Activated CD4-positive, alpha-beta T cell treated with anti-CD3 and anti-CD28 coated beads, Interleukin-10, Interleukin-2, amounts not matched to agents 100 ng/mL and 50 ng/mL, durations not matched to agents 16 hours and 8 hours (primary cell): ENCODE data around the gene PCNX1.
"Not testable (repeated sequence)": the region's sequence is repeated elsewhere in the genome, so short reads cannot be mapped to it uniquely, and the experiment has no call there.

Source experiments
- DNase-seq: peaks from one replicate; pipeline ENCODE4 v3.0.0-alpha.2; 2020

The PCNX1 gene

DNA sequence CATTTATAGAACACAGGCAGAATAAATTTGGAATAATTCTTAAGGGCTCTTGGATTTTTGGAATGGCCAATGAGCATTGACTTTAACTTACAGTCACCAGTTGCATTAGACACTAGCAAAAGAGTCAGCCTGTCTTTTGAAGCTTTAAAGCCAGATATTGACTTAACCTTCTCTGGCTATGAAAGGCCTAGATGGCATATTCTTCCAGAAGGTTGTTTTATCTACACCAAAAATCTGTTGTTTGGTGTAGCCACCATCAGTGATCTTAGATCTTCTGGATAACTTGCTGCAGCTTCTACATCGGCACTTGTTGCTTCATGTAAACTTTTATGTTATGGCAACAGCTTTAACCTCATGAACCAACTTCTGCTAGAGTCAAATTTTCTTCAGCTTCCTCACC lies 10.4 kb downstream of the PCNX1 start:
- DNase-seq = no peak

DNA sequence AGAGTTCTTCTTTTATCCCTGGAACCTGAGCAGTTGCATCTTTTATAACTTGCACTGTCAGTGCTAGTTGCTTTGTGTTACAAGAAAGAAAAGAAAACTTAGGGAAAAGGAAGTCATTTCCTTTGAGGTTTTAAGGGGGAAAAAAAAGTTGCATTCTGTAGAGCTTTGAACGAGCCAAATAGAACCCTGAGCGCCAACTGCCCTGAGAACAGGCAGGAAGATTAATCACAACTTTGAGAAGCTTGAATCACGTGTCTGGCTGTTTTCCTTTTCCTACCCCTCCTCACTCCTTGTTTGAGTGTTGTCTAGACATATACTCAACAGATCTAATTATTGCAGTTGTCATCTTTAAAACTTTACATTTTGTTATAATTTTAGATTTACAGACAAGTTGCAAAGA lies 12.5 kb downstream of the PCNX1 start:
- DNase-seq = peak; percentile 51

DNA sequence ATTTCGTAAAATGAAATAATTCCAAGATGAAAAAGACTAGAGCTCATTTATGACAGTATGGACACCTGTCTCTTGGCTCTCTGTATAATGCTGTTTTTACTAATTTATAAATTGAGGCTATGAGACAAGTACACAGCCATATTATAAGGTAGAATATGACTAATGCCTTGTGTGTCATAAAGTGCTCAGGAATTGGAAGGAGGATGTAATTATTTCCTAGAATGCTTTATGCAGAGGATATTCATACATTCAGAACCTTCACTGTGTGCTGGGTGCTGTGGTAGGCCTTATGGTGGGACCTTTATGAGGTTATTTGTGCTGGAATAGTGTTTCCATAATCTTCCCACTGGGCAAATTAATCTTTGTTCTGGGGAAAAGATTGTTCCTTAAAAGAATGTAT lies 13.3 kb downstream of the PCNX1 start:
- DNase-seq = peak; percentile 45

DNA sequence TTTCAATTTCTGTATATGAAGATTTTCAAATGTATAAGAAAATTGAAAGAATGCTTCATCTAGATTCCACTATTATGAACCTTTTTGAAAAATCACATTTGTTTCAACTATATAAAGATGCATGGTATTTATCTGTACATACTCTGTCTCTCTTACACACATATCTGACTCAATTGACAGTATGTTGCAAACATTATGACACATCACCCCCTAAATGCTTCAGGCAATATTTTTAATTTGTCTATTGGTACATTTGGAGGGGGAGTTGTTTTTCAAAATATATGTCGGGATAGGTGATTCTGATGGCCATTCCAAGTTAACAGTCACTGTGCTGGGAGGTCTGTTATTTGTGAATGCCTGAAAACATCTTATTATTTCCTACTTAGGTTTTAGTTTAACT lies 14.4 kb downstream of the PCNX1 start:
- no peak for DNase-seq

DNA sequence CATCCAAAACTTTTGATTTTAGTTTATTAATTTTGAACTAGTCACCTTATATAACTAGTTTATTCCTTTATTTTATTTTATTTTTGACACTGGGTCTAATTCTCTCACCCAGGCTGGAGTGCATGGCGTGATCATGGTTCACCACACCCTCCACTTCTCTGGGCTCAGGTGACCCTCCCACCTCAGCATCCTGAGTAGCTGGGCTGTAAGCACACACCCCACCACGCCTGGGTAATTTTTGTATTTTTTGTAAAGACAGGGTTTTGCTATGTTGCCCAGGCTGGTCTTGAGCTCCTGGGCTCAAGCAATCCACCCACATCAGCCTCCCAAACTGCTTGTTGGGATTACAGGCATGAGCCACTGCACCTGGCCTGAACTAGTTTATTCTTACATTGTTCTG lies 17.3 kb downstream of the PCNX1 start:
- DNase-seq = no peak

DNA sequence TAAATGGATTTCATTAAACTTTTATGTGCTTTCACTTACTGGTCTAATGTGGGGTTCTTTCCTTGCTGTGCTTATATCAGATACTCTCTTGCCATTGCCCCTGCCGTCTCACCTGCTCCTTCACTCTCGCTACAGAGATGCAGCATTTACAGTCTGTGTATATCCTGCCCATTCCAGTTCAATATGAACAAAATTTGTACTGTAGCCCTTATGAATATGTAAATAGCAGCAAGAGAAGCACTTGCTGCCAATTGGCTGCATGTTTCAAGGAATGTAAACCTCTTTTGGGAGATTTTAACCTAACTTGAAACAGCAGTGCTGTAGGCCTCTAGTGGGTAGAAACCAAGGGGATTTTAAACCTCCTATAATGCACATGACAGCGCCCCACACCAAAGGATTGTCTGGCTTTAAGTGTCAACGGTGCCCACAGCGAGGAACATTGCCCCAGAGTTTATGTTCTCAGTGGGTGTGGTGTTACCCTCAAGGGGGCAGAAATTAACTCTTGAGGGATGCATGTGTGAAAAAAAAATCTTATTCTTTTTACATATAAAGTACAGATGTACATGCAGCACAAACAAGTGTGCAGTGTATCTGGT lies 19.1 kb downstream of the PCNX1 start:
- no peak for DNase-seq

DNA sequence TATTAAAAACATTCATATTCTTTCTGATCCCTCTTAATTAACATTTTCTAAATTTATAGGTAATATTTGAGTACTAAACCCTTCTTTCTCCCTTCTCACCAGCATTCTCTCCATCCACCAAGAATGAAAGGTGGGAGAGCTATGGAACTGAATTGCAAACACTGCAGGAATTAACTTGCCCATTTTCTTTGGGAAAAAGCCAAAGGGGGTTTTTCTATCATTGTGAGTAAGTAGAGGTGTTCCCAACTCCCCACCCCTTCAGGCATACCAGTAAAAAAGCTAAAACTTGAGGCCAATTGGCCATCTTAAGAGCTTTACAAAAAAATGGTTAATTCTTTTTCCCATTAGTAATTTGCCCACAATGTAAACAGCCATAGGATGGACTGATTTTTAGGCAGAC lies 23.7 kb downstream of the PCNX1 start:
- no peak for DNase-seq

DNA sequence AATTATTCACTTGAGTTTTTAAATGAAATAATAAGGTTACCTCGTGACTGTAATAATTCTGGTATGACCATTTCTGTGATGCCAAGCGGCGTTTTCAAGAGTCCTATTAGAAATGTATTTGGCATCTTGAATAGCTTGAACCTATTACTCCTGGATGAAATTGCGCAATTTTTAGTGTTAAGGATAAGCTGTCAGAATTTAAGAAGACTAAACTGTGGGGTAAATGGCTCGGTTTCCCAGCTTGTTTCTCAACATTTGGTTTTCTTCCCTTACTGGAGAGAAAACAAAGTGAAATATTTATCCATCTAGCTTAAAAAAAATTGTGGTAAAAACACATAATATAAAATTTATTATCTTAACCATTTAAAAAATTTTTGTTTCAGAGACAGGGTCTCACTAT lies 26.8 kb downstream of the PCNX1 start:
- no peak for DNase-seq

DNA sequence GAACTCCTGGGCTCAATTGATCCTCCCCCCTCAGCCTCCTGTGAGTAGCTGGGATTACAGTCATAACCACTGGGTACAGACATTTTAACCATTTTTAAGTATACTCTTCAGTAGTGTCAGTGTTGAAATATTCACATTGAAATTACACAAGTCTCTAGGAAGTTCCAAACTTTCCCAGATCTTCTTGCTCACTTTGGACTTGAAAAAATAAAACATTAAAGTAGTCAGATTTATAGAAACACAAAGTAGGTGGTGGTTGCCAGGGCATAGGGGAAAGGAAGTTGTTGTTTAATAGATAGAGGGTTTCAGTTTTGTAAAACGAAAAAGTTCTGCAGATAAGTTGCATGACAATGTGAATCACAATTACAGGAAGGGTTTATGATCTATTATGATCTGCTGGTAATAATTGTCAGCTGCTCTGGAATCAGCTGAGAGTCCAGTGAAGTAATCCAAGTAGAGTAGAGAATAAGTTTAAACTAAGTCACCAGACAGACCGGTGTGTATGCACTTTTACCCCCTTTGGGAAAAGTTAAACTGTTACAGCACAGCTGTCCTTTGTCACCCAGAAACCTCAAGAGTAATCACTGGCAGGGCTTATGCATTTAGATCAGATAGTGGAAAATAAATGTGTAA lies 27.4 kb downstream of the PCNX1 start:
- DNase-seq = peak; percentile 54

DNA sequence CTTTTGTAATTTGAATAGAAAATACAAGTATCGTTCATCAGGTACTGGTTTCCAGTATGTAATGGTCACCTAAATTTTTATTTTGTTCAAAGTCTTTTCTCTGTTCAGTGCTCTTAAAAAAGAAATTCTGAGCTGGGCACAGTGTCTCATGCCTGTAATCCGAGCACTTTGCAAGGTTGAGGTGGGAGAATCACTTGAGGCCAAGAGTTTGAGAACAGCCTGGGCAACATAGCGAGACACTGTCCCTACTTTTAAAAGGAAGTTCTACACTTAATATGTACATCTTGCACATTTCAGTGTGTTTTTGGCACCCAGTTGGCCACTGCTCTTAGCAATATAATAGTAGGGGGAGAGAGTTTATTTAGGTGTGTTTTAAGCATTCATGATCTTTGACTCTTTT lies 27.9 kb downstream of the PCNX1 start:
- DNase-seq = no peak

DNA sequence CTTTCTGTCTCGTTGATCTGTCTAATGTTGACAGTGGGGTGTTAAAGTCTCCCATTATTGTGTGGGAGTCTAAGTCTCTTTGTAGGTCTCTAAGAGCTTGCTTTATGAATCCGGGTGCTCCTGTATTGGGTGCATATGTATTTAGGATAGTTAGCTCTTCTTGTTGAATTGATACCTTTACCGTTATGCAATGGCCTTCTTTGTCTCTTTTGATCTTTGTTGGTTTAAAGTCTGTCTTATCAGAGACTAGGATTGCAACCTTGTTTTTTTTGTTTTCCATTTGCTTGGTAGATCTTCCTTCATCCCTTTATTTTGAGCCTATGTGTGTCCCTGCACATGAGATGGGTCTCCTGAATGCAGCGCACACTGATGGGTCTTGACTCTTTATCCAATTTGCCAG lies 32.4 kb downstream of the PCNX1 start:
- DNase-seq = not testable (repeated sequence)

DNA sequence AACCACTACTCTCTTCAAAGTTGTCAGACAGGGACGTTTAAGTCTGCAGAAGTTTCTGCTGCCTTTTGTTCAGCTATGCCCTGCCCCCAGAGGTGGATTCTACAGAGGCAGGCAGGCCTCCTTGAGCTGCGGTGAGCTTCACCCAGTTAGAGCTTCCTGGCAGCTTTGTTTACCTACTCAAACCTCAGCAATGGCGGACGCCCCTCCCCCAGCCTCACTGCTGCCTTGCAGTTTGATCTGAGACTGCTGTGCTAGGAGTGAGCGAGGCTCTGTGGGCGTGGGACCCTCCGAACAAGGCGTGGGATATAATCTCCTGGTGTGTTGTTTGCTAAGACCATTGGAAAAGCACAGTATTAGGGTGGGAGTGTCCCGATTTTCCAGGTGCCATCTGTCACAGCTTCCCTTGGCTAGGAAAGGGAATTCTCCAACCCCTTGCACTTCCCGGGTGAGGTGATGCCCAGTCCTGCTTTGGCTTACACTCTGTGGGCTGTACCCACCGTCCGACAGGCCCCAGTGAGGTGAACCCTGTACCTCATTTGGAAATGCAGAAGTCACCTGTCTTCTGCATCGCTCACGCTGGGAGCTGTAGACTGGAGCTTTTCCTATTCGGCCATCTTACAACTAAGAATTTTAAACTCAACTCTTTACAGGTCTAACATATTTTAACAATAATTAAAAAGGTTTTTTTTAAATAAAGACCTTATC lies 34.5 kb downstream of the PCNX1 start:
- DNase-seq = peak; percentile 70

DNA sequence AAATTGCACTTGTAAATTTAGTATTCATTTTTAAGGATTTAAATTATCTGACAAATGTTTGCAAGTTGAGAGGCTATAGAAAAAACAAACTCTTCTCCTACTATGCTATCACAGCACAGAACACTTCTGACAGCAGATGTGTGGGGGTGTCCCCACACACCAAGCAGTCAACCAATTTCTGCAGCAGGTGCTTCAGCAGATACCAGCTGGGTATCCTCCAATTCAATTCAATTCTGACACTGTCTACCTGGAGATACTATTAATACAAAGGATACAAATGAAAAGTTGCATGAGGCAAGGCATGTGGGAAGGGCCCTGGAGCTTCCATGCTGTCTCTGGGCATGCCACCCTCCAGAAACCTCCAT lies 35.1 kb downstream of the PCNX1 start:
- DNase-seq = no peak

DNA sequence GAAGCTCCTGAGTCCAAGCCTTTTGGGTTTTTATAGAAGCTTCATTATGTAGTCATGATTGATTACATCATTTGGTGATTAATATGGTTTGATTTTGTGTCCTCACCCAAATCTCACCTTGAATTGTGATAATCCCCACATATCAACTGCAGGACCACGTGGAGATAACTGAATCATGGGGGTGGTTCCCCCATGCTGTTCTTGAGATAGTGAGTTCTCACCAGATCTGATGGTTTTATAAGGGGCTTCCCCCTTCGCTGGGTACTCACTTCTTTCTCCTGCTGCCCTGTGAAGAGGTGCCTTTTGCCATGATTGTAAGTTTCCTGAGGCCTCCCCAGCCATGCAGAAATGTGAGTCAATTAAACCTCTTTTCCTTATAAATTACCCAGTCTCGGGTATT lies 35.5 kb downstream of the PCNX1 start:
- DNase-seq = not testable (repeated sequence)

DNA sequence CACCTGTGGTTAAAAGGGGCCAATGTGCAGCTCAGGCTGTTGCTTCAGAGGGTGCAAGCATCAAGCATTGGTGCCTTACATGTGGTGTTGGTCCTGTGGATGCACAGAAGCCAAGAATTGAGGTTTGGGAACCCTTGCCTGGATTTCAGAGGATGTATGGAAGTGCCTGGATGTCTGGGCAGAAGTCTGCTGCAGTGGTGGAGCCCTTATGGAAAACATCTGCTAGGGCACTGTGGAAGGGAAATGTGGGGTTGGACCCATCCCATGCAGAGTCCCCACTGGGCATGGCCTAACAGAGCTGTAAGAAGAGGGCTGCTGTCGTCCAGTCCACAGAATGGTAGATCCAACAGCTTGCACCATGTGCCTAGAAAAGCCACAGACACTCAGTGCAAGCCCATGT lies 36.6 kb downstream of the PCNX1 start:
- no peak for DNase-seq

DNA sequence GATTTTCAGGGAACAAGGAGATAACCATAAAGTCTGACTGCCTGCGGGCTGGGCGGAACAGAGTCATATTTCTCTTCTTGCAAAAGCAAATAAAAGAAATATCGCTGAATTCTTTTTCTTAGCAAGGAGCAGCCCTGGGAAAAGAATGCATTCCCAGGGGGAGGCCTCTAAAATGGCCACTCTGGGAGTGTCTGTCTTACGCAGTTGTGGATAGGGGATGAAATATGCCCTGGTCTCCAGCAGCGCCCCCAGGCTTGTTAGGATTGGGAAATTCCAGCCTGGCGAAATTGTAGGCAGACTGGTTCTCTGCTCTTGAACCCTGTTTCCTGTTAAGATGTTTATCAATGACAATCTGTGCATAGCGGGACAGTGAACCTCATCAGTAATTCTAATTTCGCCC lies 40.5 kb downstream of the PCNX1 start:
- no peak for DNase-seq

DNA sequence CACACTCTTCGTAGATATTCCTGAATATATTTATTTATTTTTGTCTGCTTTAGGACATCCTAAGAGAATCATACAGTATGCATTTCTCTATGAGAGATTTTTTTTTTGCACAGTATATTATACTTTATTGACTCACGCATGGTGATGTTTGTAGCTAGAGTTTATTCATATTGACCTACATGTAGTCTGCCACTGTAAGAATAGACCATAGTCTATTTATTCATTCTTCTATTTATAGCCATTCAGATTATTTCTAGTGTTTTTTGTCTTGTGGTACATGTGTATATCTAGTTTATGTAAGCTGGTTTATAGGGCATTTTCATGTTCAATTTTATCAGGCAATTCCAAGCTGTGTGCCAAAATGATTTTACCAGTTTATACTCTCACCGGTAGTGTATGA lies 45.2 kb downstream of the PCNX1 start:
- no peak for DNase-seq

DNA sequence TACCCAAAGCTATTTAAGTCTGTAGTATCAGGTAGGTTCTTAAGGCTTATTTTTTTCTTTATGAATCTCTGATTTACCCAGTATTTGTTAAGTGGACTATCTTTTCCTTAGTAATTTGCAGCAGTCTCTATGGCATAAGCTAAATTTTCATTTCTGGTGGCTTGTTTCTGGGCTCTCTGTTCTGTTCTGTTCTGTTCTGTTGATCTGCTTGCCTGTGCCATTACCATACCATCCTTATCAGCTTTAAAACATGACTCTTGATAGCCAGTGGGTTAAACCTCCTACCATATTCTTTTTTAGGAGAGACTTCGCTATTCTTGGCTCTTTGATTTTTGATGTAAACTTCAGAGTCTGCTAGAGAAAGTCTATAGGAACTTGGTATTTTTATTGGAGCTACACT lies 46.8 kb downstream of the PCNX1 start:
- DNase-seq = no peak

DNA sequence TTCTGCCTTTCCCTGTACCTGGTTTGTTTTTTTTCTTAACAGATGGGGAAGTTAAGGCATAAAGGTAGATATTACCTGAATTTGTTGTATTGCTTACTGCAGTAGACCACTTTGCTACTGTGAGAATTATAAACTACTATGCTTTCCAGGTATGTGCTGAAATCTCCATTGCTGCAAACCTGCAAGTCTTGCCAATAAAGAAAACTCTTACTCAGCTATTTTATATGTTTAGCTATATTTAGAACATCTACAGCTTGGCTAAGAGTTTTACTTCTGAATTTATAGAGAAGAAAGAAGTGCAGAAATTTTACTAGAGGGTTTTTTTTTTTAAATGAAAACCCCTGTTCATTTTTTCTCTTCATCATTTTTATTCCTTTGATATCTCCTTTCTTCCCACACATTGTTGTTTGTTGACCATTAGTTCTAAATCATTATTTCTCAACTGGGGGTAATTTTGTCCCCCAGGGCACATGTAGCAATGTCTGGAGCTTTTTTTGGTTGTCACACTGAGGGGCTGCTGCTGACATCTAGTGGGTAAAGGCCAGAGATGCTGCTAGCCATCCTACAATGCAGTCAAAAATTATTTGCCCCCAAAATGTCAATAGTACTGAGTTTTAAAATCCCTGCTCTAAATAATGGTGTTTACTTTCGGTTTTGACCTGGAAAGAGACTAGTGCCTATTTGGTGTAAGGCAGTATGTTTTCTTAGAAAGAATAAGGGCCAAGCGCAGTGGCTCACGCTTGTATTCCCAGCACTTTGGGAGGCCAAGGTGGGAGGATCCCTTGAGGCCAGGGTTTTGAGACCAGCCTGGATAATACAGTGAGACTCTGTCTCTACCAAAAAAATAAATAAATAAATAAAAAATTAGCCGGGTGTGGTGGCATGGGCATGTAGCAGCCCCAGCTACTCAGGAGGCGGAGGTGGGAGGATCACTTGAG lies 48.6 kb downstream of the PCNX1 start:
- peak; percentile 57 for DNase-seq

DNA sequence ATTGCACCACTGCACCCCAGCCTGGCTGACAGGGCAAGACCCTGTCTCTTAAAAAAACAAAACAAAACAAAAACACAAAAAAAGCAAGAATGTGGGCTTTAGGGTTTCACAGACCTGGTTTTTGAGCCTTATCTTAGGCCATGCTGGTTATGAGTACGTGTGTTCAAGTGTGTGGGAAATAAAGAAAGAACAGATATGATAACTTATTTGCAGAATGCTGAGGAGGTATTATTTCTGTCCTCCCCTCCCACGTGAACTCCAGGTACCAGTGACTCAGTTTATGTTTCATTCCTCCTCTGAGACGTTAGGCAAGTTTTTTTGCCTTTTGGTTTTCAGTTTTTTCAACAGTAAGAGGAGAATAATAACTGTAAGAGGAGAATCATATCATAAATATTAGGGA lies 49.3 kb downstream of the PCNX1 start:
- no peak for DNase-seq

DNA sequence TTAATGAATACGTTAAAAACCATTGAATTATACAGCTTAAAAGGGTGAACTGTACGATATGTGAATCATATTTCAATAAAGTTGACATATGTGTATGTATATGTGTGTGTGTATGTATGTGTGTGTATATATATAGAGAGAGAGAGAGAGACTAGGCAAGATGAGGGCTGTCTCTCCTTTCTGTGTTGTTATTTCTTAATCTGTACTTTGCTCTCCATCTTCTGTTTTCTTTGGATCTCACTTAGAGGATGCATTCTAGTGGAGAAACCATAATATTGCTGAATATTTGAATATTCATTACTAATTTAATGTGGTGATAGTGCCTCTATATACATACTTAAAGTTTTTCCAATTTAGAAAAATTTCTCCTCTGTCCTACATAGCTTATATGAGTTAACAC lies 50.5 kb downstream of the PCNX1 start:
- DNase-seq = no peak

DNA sequence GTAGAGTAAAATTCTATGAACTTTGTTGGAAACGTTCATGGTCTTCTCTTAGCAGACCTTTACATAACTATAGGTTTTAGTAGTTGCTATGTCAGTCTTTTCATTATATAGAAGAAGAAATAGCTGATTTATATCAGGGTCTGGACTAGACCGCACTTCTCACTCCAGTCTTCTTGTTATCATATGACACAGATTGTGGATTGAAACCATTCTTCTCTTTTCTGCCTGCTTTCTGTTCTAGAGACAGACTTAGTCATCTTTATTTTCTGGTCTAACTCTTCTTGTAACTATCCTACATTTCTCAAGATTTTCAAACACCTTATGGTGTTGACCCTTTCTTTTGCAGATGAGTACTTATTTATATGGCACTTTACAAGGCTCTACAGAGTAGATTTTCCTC lies 55.7 kb downstream of the PCNX1 start:
- peak; percentile 17 for DNase-seq

DNA sequence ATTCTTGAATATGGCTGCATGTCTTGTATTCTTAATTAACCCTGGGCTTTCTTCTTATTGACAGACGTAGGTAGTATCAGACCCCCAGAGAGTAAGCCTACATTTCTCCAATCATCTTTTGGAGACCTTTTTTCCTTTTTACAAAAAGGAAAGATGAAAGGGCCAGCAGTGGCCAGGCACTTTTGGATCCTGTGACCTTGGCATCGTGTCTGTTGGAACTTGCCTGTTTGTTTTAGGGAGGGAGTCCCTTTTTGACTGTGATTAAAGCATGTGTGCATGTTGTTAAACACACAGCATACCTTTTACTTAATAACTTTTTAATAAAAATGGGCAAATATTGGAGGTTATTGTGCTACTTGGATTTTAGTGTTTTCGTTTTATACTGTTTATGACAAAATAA lies 57.2 kb downstream of the PCNX1 start:
- no peak for DNase-seq

DNA sequence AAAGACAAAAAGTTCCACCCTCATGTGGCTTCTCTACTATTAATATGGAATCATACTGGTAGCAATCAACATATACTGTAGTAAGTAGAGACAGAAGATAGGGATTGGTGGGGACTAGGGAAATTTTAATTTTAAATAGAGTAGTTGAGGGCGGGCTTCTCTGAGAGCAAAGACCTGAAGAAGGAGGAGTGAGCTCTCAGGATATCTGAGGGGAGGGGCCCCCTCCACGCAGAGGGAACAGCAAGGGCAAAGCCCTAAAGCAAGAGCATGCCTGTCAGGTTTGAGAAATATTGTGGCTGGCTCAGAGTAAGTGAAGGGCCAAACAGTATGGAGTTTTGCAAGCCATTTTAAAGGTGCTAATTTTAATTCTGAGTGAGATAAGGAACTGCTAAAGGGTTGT lies 64.3 kb downstream of the PCNX1 start:
- no peak for DNase-seq
